DND-41 (cell line): ENCODE measurements around the gene CC2D1A.

Experiments used
- ATAC-seq: fragments of 200-7000 bp; cut with Tn5 transposase; 3 replicates; pipeline ENCODE4 v1.9.1; 2021; ENCODE audit warnings: low read depth; ENCODE audit not compliant: insufficient read depth
- DNase-seq: peaks from one replicate; pipeline ENCODE4 v3.0.0-alpha.2; 2020
- H2AFZ ChIP-seq: 2 replicates; pipeline ENCODE4 v1.6.0; 2012; ENCODE audit warnings: low read depth, low read length
- H3K27ac ChIP-seq: 2 replicates; pipeline ENCODE4 v1.5.1; 2012; ENCODE audit warnings: low read length, inconsistent platforms
- H3K27me3 ChIP-seq: fragments of 200-600 bp; sonication (generic); 2 replicates; pipeline ENCODE4 v1.6.0; 2012; ENCODE audit warnings: low read length, mild to moderate bottlenecking, inconsistent platforms; ENCODE audit not compliant: insufficient read depth, poor library complexity
- H3K36me3 ChIP-seq: 2 replicates; pipeline ENCODE4 v1.5.1; 2012; ENCODE audit warnings: low read length, inconsistent platforms; ENCODE audit not compliant: insufficient read depth
- H3K4me1 ChIP-seq: 2 replicates; pipeline ENCODE4 v1.5.1; 2012; ENCODE audit warnings: mild to moderate bottlenecking, low read length; ENCODE audit not compliant: insufficient read depth
- H3K4me2 ChIP-seq: 2 replicates; pipeline ENCODE4 v1.6.0; 2012; ENCODE audit warnings: mild to moderate bottlenecking, moderate library complexity, low read length, inconsistent platforms; ENCODE audit not compliant: insufficient read depth
- H3K4me3 ChIP-seq, 2 experiments: fragments of 200-600 bp in 1 of 2; shearing (Covaris generic) in 1 of 2; 2 replicates each; pipeline ENCODE4 v1.5.1; 2012 to 2016; ENCODE audit warnings: inconsistent platforms in 2 of 2, low read length in 2 of 2, mild to moderate bottlenecking in 2 of 2, low read depth in 1 of 2, moderate library complexity in 1 of 2
- H3K79me2 ChIP-seq: 2 replicates; pipeline ENCODE4 v1.6.0; 2012; ENCODE audit warnings: low read length, inconsistent platforms; ENCODE audit not compliant: insufficient read depth
- H3K9ac ChIP-seq: 2 replicates; pipeline ENCODE4 v1.6.0; 2012; ENCODE audit warnings: low read depth, mild to moderate bottlenecking, inconsistent platforms, low read length, moderate library complexity
- H3K9me3 ChIP-seq: 2 replicates; pipeline ENCODE4 v1.5.1; 2012; ENCODE audit warnings: low read length, moderate library complexity, mild to moderate bottlenecking, inconsistent platforms; ENCODE audit not compliant: insufficient read depth, severe bottlenecking
- H4K20me1 ChIP-seq: 2 replicates; pipeline ENCODE4 v1.6.0; 2012; ENCODE audit warnings: low read length; ENCODE audit not compliant: insufficient read depth
- EZH2 ChIP-seq: IDR thresholded peaks from 3 replicates; pipeline ENCODE4 v1.6.1; 2012; ENCODE audit warnings: borderline replicate concordance, low read depth, mild to moderate bottlenecking, moderate library complexity, low read length, inconsistent platforms; ENCODE audit not compliant: severe bottlenecking
- TF ChIP-seq, protein P1 (sequence below): IDR thresholded peaks from 2 replicates; pipeline ENCODE4 v1.5.1; 2012; ENCODE audit warnings: borderline replicate concordance, low read length, moderate library complexity, mild to moderate bottlenecking; ENCODE audit not compliant: poor library complexity, severe bottlenecking; ENCODE audit errors: extremely low read depth

Gene CC2D1A

GRCh38 chr19:13959141-13959961 lies 53.4 kb downstream of the CC2D1A start:
- ATAC-seq (peak; percentile 12; the same call in 1 of the 3 replicates), DNase-seq (no peak)
- Histone ChIP-seq H4K20me1 (peaks cover 21% of the 10 kb centered on the region), H3K27me3 (no peaks in the 10 kb centered on the region), H3K27ac (no peak overlapping the region), H3K9me3 (no peaks in the 10 kb centered on the region), H3K9ac (no peak overlapping the region), H3K4me1 (no peaks in the 10 kb centered on the region; the same call in 1 of the 2 replicates), H3K4me2 (no peak overlapping the region), H3K4me3 (no peak overlapping the region), H3K79me2 (peaks cover 13% of the 10 kb centered on the region), H3K36me3 (peaks cover 80% of the 10 kb centered on the region), H2AFZ (no peak overlapping the region)
- TF ChIP-seq, protein P1, sequence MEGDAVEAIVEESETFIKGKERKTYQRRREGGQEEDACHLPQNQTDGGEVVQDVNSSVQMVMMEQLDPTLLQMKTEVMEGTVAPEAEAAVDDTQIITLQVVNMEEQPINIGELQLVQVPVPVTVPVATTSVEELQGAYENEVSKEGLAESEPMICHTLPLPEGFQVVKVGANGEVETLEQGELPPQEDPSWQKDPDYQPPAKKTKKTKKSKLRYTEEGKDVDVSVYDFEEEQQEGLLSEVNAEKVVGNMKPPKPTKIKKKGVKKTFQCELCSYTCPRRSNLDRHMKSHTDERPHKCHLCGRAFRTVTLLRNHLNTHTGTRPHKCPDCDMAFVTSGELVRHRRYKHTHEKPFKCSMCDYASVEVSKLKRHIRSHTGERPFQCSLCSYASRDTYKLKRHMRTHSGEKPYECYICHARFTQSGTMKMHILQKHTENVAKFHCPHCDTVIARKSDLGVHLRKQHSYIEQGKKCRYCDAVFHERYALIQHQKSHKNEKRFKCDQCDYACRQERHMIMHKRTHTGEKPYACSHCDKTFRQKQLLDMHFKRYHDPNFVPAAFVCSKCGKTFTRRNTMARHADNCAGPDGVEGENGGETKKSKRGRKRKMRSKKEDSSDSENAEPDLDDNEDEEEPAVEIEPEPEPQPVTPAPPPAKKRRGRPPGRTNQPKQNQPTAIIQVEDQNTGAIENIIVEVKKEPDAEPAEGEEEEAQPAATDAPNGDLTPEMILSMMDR, result no peak
- no peak for TF ChIP-seq EZH2

DNA sequence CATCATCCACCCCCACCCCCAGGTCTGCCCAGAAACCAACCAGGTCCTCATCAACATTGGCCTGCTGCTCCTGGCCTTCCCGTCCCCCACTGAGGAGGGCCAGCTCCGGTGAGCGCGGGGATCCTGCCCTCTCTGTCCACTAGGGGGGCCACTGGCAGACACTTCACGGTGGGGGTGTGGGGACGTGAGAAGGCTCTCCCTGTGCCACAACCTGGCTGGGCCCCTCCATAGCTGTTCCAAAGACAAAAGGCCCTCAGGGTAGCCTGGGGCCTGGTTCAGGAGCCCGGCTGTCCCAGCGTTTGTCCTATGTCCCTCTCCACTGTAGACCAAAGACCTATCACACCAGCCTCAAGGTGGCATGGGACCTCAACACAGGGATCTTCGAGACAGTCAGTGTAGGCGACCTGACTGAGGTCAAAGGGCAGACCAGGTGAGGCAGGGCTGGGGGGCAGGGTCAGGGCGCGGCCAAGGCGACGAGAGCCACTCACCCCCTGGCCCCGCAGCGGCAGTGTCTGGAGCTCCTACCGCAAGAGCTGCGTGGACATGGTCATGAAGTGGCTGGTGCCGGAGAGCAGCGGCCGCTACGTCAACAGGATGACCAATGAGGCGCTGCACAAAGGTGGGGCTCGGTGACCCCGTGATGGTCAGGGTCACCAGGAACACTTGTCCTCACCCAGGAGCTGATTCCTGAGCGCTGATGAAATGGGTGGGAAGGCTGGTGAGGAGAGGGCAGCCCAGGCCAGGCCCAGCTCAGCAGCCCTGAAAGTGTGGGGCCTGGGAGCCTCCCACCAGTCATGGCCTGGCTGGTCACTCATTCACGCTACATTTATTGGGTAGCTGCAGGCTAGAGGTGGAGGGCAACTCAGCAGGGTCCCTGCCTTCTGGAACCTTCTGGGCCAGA lies 54.2 kb downstream of the CC2D1A start:
- Histone ChIP-seq H3K4me2 (no peak overlapping the region), H3K27ac (no peak overlapping the region), H3K36me3 (peaks cover 74% of the 10 kb centered on the region), H3K9me3 (no peaks in the 10 kb centered on the region), H4K20me1 (peaks cover 18% of the 10 kb centered on the region), H3K4me3 (no peak overlapping the region), H3K79me2 (peaks cover 7% of the 10 kb centered on the region; the same call in 1 of the 2 replicates), H3K9ac (no peak overlapping the region), H2AFZ (no peak overlapping the region), H3K27me3 (no peaks in the 10 kb centered on the region), H3K4me1 (no peaks in the 10 kb centered on the region)
- TF ChIP-seq EZH2, result no peak
- TF ChIP-seq, protein P1, result peak; percentile 54
- peak; percentile 27 for DNase-seq
- peak; percentile 42; the same call in 2 of the 3 replicates for ATAC-seq

DNA sequence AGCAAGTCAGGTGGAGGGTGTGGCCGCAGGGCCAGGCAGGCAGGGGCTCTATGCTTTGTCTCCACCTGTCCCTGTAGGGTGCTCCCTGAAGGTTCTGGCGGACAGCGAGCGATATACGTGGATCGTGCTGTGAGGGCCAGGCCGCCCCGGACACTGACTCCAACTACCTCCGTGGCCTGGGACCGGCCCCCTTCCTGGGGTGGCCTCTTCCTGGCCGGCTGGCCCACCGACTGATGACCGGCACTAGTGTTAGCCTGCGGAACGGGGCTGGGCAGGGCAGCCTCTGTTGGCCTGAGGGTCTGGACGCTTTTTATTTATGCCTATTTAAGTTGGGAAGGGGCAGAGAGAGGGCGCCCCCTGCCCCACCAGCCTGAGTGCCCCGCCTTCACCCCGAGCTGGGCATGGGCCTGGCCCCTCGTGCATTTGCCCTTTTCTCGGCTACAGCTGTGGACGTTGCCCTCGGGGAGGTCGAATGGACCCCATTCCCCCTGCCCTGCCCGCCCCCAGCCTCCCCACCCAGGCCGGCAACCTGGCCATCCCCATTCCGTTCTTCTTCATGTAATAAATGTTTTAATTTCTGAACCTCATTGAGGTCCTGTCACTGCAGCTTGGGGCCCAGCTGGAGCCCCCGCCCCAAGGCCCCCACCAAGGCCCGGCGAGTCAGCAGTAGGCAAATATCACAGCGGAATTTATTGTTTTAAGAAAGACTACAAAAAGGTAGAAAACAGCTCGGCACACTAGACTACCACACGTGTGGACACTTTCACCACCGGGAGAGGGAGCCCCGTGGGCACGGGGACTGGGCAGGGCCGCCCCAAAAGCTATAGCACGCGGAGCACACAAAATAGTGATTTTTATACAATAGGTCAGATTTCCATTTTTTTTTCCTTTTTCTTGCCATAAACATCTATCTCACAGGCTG lies 55.1 kb downstream of the CC2D1A start:
- DNase-seq, result no peak
- Histone ChIP-seq H4K20me1 (peaks cover 13% of the 10 kb centered on the region), H3K27ac (no peak overlapping the region), H3K9me3 (no peaks in the 10 kb centered on the region), H2AFZ (no peak overlapping the region), H3K27me3 (no peaks in the 10 kb centered on the region), H3K4me1 (no peaks in the 10 kb centered on the region), H3K4me2 (no peak overlapping the region), H3K36me3 (peaks cover 74% of the 10 kb centered on the region), H3K79me2 (no peaks in the 10 kb centered on the region; the same call in 1 of the 2 replicates), H3K9ac (no peak overlapping the region), H3K4me3 (no peak overlapping the region)
- ATAC-seq, result no peak
- TF ChIP-seq EZH2, result no peak
- TF ChIP-seq, protein P1, result no peak
